ENCODE data around the gene ZMIZ1. TPM values are rescaled to one million over a fixed set of nuclear protein-coding genes. Genes with fewer than 3 reads are reported as not detected.

The ZMIZ1 gene
- total and polyA plus RNA-seq, 5 donors from 2014 or later, result 1.5 to 34.8 (median 2.2) TPM

DNA sequence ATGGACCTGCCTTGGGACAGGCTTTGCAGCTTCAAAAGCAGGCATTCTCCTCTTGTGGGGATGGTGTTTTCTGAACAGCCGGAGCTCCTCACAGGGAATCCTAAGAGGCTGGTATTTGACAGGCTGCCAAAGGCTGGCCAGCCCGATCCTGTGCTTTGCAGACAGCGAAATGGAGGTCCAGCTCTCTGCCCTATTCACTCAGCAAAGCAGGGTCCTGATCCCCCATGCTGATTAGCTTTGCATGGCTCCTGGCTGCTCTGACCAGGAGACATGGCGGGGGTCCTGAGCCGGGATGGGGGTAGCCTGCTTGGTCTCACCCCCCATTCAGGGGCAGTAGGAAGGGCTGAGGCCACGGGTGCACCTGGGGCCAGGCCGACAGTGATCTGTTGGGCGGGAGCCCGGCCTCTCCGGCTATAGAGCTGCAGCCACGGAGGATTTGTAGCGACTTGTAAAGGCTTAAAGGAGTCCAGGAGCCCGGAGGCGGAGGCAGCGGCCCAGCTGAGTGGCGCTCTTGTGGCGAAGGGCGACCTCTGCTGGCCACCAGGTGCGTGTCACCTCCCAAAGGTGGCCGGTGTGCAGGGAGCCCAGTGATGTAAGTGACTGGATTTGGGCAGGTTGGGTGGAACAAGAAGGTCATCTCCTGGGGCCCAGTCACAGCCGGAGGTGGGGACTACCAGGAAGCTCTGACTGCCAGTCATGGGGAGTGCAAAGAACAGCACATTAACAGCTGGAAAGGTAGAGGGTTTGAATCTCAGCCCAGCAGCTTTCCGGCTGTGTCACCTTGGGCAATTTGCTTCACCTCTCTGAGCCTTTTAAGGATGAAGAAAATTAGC is 126.5 kb downstream of the ZMIZ1 start:
- H3K27me3 ChIP-seq (ENCODE audit: control insufficient read depth, insufficient read depth, low read length), result no peaks in the 10 kb centered on the region
- H3K27ac ChIP-seq (ENCODE audit: insufficient read depth, low read length, poor library complexity, severe bottlenecking), result no peak overlapping the region
- no peaks in the 10 kb centered on the region for H3K36me3 Mint-ChIP-seq
- H3K4me3 Mint-ChIP-seq, result no peak overlapping the region
- H3K36me3 ChIP-seq (ENCODE audit: control insufficient read depth, insufficient read depth, low read length), result no peaks in the 10 kb centered on the region
- no peak overlapping the region for H3K4me3 ChIP-seq (ENCODE audit: low read depth, low read length)
- peak overlapping the region in 1 of 3 donors; percentile 91 for H3K27ac Mint-ChIP-seq
- H3K4me1 ChIP-seq (ENCODE audit: control insufficient read depth, insufficient read depth, low read length, poor library complexity, severe bottlenecking), result peaks cover 4% of the 10 kb centered on the region
- peaks cover 0 to 8% (median 1%) of the 10 kb centered on the region in 4 donors for H3K4me1 Mint-ChIP-seq
- DNase-seq, result peak; percentile 52 to 84 (median 76)
- peak; percentile 81 to 86 for ATAC-seq (ENCODE audit: low read depth in 2 of 2)
- H3K27me3 Mint-ChIP-seq, result no peaks in the 10 kb centered on the region
- no peaks in the 10 kb centered on the region for H3K9me3 ChIP-seq (ENCODE audit: control insufficient read depth in 2 of 2, low read length in 2 of 2)
- no peaks in the 10 kb centered on the region for H3K9me3 Mint-ChIP-seq

DNA sequence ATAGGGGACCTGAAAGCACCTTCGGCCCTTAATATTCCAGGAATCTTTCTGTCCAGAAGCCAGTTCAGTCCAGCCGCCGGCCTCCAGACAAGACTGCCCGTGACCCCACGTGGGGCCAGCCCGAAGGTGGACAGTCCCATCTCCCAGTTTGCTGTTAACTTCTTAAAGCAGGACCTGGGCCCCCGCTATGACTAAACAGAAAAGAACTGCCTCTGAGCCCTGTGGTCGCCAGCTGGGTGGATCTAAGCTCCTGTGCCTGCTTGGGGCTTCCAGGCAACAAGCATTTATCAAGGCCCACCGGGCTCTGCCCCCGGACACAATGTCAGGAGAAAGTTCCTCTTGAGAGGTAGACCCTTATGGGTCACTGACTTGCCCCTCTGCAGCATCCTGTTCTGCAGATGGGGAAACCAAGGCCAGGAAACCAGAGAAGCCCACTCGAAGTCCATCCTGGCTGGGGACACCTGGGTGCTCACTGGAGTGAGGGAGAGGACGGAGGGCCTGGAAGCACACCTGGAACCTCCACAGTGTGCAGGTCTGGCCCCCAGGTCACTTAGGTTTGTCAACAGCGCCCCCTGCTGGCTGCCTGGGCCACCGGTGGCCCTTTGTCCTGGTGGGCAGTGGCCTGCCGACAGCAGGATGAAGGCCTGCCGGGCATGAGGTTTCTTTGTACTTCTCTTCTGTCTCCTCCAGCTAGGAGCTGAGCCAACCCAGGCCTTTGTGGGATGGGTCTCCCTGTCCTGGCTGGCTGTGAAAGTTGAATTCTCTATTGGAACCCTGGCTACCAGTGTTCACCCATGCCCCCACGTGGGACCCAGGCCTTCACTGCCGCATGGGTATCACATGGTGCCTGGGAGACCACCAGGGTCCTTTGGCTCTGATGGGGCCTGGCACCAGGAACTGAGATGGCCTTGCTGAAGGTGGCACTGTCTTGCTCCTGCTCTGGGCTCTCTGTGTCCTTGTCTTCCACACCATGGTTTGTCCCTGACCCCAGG is 128.0 kb downstream of the ZMIZ1 start:
- H3K9me3 Mint-ChIP-seq, result no peaks in the 10 kb centered on the region
- H3K4me3 Mint-ChIP-seq, result no peak overlapping the region
- ATAC-seq (ENCODE audit: low read depth in 2 of 2) (peak in 1 of 2 donors; percentile 31), DNase-seq (peak; percentile 47 to 64 (median 52))
- H3K27ac Mint-ChIP-seq, result no peak overlapping the region
- H3K36me3 Mint-ChIP-seq, result no peaks in the 10 kb centered on the region
- H3K4me1 Mint-ChIP-seq, result peaks cover 0 to 8% (median 1%) of the 10 kb centered on the region in 4 donors
- Histone ChIP-seq H3K4me1 (ENCODE audit: control insufficient read depth, insufficient read depth, low read length, poor library complexity, severe bottlenecking) (peaks cover 4% of the 10 kb centered on the region), H3K9me3 (ENCODE audit: control insufficient read depth in 2 of 2, low read length in 2 of 2) (no peaks in the 10 kb centered on the region), H3K27ac (ENCODE audit: insufficient read depth, low read length, poor library complexity, severe bottlenecking) (no peak overlapping the region), H3K4me3 (ENCODE audit: low read depth, low read length) (no peak overlapping the region), H3K27me3 (ENCODE audit: control insufficient read depth, insufficient read depth, low read length) (no peaks in the 10 kb centered on the region), H3K36me3 (ENCODE audit: control insufficient read depth, insufficient read depth, low read length) (peaks cover 3% of the 10 kb centered on the region)
- no peaks in the 10 kb centered on the region for H3K27me3 Mint-ChIP-seq

DNA sequence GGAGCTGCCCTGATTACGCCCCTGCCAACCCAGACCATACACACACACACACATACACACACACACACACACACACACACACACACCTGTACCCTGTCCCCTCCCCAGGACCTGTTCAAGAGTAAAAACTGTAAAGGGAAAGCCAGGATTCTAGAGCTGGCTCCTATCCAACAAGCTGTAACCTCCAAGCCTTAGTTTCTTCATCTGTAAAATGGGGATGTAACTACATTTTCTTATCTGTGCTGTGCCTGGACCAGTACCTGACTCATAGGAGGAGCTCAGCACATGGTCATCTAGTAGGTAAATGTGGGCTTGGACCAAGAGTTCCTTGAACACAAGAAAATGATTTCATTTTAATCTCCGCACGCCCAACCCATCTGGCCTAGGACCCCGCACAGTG is 128.8 kb downstream of the ZMIZ1 start:
- peaks cover 4% of the 10 kb centered on the region for H3K4me1 ChIP-seq (ENCODE audit: control insufficient read depth, insufficient read depth, low read length, poor library complexity, severe bottlenecking)

DNA sequence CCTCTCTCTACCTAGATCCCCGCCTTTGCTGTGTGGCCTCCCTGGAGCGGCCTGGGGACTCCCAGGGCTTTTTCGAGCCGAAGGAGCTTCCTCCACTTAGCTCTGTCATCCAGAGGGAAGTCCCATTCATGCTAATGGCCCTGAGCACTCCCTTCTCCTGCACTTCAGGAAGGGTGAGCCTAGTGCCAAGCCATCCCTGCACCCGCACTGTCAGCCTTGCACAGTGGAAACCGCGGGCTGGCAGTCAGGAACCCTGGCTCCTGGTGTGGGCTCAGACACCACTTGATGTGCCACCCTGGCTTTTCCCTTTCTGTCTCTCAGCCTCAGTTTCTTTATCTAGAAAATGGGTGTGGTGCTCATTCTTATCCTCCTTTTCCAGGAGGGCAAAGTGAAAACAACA is 131.6 kb downstream of the ZMIZ1 start:
- Mint-ChIP-seq H3K4me1 (peaks cover 0 to 6% (median 0%) of the 10 kb centered on the region in 4 donors), H3K4me3 (no peak overlapping the region), H3K27ac (no peak overlapping the region), H3K27me3 (no peaks in the 10 kb centered on the region), H3K9me3 (peaks cover 0 to 2% (median 0%) of the 10 kb centered on the region in 7 donors), H3K36me3 (peaks cover 17% of the 10 kb centered on the region)
- ATAC-seq (ENCODE audit: low read depth in 2 of 2), result no peak
- H3K36me3 ChIP-seq (ENCODE audit: control insufficient read depth, insufficient read depth, low read length), result peaks cover 17% of the 10 kb centered on the region
- no peak overlapping the region for H3K4me3 ChIP-seq (ENCODE audit: low read depth, low read length)
- H3K9me3 ChIP-seq (ENCODE audit: control insufficient read depth in 2 of 2, low read length in 2 of 2), result no peaks in the 10 kb centered on the region
- H3K27ac ChIP-seq (ENCODE audit: insufficient read depth, low read length, poor library complexity, severe bottlenecking), result no peak overlapping the region
- no peaks in the 10 kb centered on the region for H3K27me3 ChIP-seq (ENCODE audit: control insufficient read depth, insufficient read depth, low read length)
- H3K4me1 ChIP-seq (ENCODE audit: control insufficient read depth, insufficient read depth, low read length, poor library complexity, severe bottlenecking), result peaks cover under 1% of the 10 kb centered on the region
- no peak for DNase-seq

More for the DNA sequence above, 128.8 kb downstream of the ZMIZ1 start:
- H3K4me3 Mint-ChIP-seq, result no peak overlapping the region
- H3K27ac ChIP-seq (ENCODE audit: insufficient read depth, low read length, poor library complexity, severe bottlenecking), result no peak overlapping the region
- H3K27me3 ChIP-seq (ENCODE audit: control insufficient read depth, insufficient read depth, low read length), result no peaks in the 10 kb centered on the region
- no peak for DNase-seq
- H3K4me1 Mint-ChIP-seq, result peaks cover 0 to 8% (median 1%) of the 10 kb centered on the region in 4 donors
- H3K27ac Mint-ChIP-seq, result no peak overlapping the region
- no peaks in the 10 kb centered on the region for H3K9me3 Mint-ChIP-seq
- H3K27me3 Mint-ChIP-seq, result no peaks in the 10 kb centered on the region
- H3K36me3 Mint-ChIP-seq, result no peaks in the 10 kb centered on the region
- no peak for ATAC-seq (ENCODE audit: low read depth in 2 of 2)
- H3K4me3 ChIP-seq (ENCODE audit: low read depth, low read length), result no peak overlapping the region
- no peaks in the 10 kb centered on the region for H3K9me3 ChIP-seq (ENCODE audit: control insufficient read depth in 2 of 2, low read length in 2 of 2)
- peaks cover 8% of the 10 kb centered on the region for H3K36me3 ChIP-seq (ENCODE audit: control insufficient read depth, insufficient read depth, low read length)

DNA sequence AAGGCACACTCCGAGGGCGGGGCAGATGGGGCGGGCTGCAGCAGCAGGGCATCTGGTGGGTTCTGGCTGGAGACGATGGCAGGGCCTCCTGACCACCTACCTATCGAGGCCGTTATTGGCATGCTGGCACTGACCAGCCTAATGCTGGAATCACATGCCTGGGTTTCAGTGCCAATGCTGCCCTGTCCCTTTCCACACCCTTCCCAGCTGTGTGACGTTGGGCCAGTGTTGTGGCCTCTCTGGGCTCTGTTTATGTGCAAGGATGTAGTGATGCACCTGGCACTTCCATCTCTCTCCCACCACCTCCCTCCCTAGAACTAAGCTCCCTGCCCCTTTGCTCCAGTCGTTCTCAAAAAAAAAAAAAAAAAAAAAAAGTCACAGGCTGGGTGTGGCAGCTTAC is 132.9 kb downstream of the ZMIZ1 start:
- Mint-ChIP-seq H3K9me3 (peaks cover 0 to 2% (median 0%) of the 10 kb centered on the region in 7 donors), H3K4me1 (peaks cover 0 to 3% (median 0%) of the 10 kb centered on the region in 4 donors), H3K27me3 (no peaks in the 10 kb centered on the region), H3K27ac (no peak overlapping the region), H3K36me3 (peaks cover 24% of the 10 kb centered on the region), H3K4me3 (no peak overlapping the region)
- Histone ChIP-seq H3K4me1 (ENCODE audit: control insufficient read depth, insufficient read depth, low read length, poor library complexity, severe bottlenecking) (no peaks in the 10 kb centered on the region), H3K36me3 (ENCODE audit: control insufficient read depth, insufficient read depth, low read length) (peaks cover 17% of the 10 kb centered on the region), H3K27me3 (ENCODE audit: control insufficient read depth, insufficient read depth, low read length) (no peaks in the 10 kb centered on the region), H3K27ac (ENCODE audit: insufficient read depth, low read length, poor library complexity, severe bottlenecking) (no peak overlapping the region), H3K4me3 (ENCODE audit: low read depth, low read length) (no peak overlapping the region), H3K9me3 (ENCODE audit: control insufficient read depth in 2 of 2, low read length in 2 of 2) (no peaks in the 10 kb centered on the region)
- ATAC-seq (ENCODE audit: low read depth in 2 of 2) (no peak), DNase-seq (no peak)

DNA sequence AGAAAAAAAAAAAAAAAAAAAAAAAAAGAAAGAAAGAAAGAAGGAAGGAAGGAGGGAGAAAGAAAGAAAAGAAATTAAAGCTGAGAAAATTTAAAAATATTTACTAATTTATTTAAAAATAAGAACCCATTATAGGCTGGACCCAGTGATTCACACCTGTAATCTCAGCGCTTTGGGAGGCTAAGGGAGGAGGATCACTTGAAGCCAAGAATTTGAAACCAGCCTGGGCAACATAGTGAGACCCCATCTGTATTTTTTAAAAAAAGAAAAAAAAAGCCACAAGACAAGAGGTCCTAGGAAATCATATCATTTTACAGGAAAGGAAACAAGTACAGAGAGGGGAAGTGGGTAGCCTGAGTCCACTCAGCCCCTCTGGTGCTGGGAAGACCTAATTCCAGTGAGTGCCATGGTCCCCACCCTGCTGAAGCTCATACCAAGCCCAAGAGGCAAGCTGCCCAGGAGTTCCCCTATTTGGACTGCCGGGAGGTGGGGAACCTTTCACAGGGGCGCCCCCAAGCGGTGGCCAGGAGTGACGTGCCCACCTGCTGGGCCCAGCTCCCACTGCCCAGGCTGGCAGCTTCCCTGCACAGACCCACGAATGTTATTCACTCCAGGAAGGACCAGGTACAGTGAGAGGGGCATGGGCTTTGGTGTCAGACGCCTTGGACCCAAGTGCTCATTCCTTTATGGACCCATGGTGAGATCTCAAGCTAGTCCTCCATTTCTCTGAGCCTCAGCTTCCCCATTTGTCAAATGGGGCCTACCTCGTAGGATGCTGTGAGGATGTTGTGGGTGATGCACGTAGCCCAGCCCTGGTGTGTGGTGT is 133.6 kb downstream of the ZMIZ1 start:
- no peak overlapping the region for H3K27ac Mint-ChIP-seq

More for the DNA sequence above, 133.6 kb downstream of the ZMIZ1 start:
- Histone ChIP-seq H3K27ac (ENCODE audit: insufficient read depth, low read length, poor library complexity, severe bottlenecking) (no peak overlapping the region), H3K9me3 (ENCODE audit: control insufficient read depth in 2 of 2, low read length in 2 of 2) (no peaks in the 10 kb centered on the region), H3K4me3 (ENCODE audit: low read depth, low read length) (no peak overlapping the region), H3K36me3 (ENCODE audit: control insufficient read depth, insufficient read depth, low read length) (peaks cover 17% of the 10 kb centered on the region), H3K4me1 (ENCODE audit: control insufficient read depth, insufficient read depth, low read length, poor library complexity, severe bottlenecking) (no peaks in the 10 kb centered on the region), H3K27me3 (ENCODE audit: control insufficient read depth, insufficient read depth, low read length) (no peaks in the 10 kb centered on the region)
- Mint-ChIP-seq H3K27me3 (no peaks in the 10 kb centered on the region), H3K36me3 (peaks cover 26% of the 10 kb centered on the region), H3K4me3 (no peak overlapping the region), H3K4me1 (peaks cover 0 to 3% (median 0%) of the 10 kb centered on the region in 4 donors), H3K9me3 (peaks cover 0 to 2% (median 0%) of the 10 kb centered on the region in 7 donors)
- ATAC-seq (ENCODE audit: low read depth in 2 of 2) (no peak), DNase-seq (peak in 1 of 3 donors; percentile 45)

All from CD4-positive, CD25-positive, alpha-beta regulatory T cell (primary cell).